Kidney (tissue), 14 donors: Measurements from ENCODE around the gene ANO7. TPM values are rescaled to one million over a fixed set of nuclear protein-coding genes. Genes with fewer than 3 reads are reported as not detected.

ENCODE experiments used
- DNase-seq, 5 donors: peaks; one replicate each; pipeline ENCODE4 v3.0.0-alpha.2; 2013 to 2020
- FAIRE-seq: peaks from 2 replicates; lab custom pipeline; 2012; peaks lifted over from hg19 to GRCh38; lab: Jason Lieb, UNC
- H3K27ac ChIP-seq, 2 donors: one replicate each; pipeline ENCODE4 v1.7.0; 2013; ENCODE audit warnings: low read depth in 2 of 2, low read length in 2 of 2, inconsistent platforms in 1 of 2
- H3K27me3 ChIP-seq: one replicate; pipeline ENCODE4 v1.7.1; 2013; ENCODE audit warnings: low read length, inconsistent platforms; ENCODE audit not compliant: control insufficient read depth, insufficient read depth
- H3K36me3 ChIP-seq, 3 donors: one replicate each; pipeline versions ENCODE4 v1.7.0 to v1.7.1; 2013; ENCODE audit warnings: low read length in 3 of 3, control low read depth in 1 of 3, inconsistent platforms in 1 of 3; ENCODE audit not compliant: insufficient read depth in 3 of 3, control insufficient read depth in 2 of 3
- H3K4me1 ChIP-seq, 3 donors: one replicate each; pipeline versions ENCODE4 v1.7.0 to v1.7.1; 2013; ENCODE audit warnings: low read length in 3 of 3, inconsistent platforms in 1 of 3, low read depth in 1 of 3; ENCODE audit not compliant: control insufficient read depth in 2 of 3, insufficient read depth in 2 of 3
- H3K4me3 ChIP-seq, 3 donors: one replicate each; pipeline versions ENCODE4 v1.7.0 to v1.8.1; 2013; ENCODE audit warnings: low read length in 3 of 3, control low read depth in 1 of 3, inconsistent platforms in 1 of 3
- H3K9ac ChIP-seq, 3 donors: one replicate each; pipeline versions ENCODE4 v1.7.0 to v1.7.1; 2013; ENCODE audit warnings: low read length in 3 of 3, control low read depth in 1 of 3, inconsistent platforms in 1 of 3
- H3K9me3 ChIP-seq, 3 donors: one replicate each; pipeline versions ENCODE4 v1.7.0 to v1.7.1; 2013; ENCODE audit warnings: low read length in 3 of 3, control low read depth in 1 of 3, inconsistent platforms in 1 of 3; ENCODE audit not compliant: control insufficient read depth in 2 of 3, insufficient read depth in 1 of 3
- CTCF ChIP-seq: IDR thresholded peaks from 3 replicates; pipeline ENCODE4 v1.5.1; 2012; ENCODE audit warnings: mild to moderate bottlenecking, moderate library complexity, borderline replicate concordance; ENCODE audit not compliant: insufficient read depth; ENCODE audit errors: extremely low read depth
- intact Hi-C: fragments of 100-400 bp; cut with DNase I; formaldehyde crosslinking; loops from one replicate; pipeline ENCODE4 v1.11.1; 2022
- polyA plus RNA-seq: library from polyadenylated mRNA; stranded (reverse); fragments of 350-450 nt; fragmentation: Illumina TruSeq; extraction: RNeasy Lipid Tissue Mini Kit (QIAGEN cat#74804); gene quantifications from one replicate; pipeline ENCODE4 v1.2.3, GENCODE V29; 2014; ENCODE audit warnings: low read depth, low replicate concordance; ENCODE audit not compliant: insufficient read depth
- total RNA-seq: library from RNA; stranded (reverse); fragmentation: NEBNext Ultra II Directional; extraction: Animal tissue kit (Norgen Biotek cat#: 25700); gene quantifications from one replicate; pipeline ENCODE4 v1.2.1, GENCODE V29; 2021
- donor health status: control.
- donor health status: control.
- donor health status: control.
- donor health status: control.
- donor health status: control.
- donor health status: DM: yes; HTN: yes; CAD: no.
- donor health status: Normal renal cell carcinoma (clear cell type).

The ANO7 gene
- total and polyA plus RNA-seq, 2 donors from 2014 or later: 1.1 to 1.9 TPM

DNA sequence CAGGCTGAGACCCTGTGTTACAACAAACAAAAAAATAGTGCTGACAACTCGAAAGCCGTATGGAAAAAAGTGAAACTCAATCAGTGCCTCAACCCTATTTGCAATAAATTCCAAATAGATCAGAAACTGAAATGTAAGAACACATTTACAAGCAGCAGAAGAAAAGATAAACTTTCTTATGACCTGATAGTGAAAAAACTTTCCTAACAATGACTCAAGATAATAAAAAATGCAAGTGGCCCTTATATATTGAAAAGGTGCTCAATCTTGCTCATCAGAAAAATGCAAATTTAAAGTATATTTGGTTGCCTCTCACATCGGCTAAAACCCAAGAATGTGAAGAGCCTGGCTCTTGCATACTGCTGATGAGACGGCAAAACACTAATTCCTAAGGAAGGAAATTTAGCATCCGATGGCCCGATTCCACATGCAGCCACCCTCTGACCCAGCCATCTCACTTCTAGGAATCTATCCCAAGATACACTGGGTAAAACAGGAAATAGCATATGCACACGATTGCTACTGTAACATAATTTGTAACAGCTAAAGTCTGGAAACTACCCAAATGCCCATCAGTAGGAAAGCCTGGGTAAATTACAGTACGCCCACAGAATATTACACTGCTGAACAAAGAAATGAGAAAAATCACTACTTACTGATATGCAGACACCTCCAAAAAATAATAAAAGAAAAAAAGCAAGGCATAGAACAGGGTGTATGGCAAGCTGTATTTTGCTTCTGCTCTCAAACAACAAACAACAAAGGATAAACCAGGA is 70.2 kb downstream of the ANO7 start:
- H3K27me3 ChIP-seq: no peaks in the 10 kb centered on the region
- no peak for DNase-seq
- no peak for TF ChIP-seq CTCF
- no peak overlapping the region for H3K4me3 ChIP-seq
- no peak overlapping the region for H3K9ac ChIP-seq
- no peak overlapping the region for H3K27ac ChIP-seq
- no peaks in the 10 kb centered on the region for H3K4me1 ChIP-seq
- peaks cover 23 to 66% (median 44%) of the 10 kb centered on the region in 3 donors for H3K36me3 ChIP-seq
- H3K9me3 ChIP-seq: no peaks in the 10 kb centered on the region
- intact Hi-C loops: no loop called here
- no peak for FAIRE-seq

DNA sequence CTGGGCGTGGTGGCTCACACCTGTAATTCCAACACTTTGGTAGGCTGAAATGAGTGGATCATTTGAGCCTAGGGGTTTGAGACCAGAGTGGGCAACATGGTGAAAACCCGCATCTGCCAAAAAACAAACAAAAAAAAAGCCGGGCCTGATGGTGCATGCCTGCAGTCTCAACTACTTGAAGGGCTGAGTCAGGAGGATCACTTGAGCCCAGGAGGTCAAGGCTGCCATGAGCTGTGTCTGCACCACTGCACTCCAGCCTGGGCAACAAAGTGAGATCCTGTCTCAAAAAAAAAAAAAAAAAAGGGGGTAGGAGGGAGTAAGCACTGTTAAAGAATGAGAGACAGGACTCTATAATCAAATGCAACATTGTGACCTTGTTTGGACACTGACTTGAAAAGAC is 72.4 kb downstream of the ANO7 start:
- no peak for FAIRE-seq

GRCh38 chr2:241261628-241262027 is 73.2 kb downstream of the ANO7 start:
- intact Hi-C loops: no loop called here
- H3K4me3 ChIP-seq: no peak overlapping the region
- DNase-seq (no peak), FAIRE-seq (no peak)
- H3K36me3 ChIP-seq: peaks cover 12 to 58% (median 36%) of the 10 kb centered on the region in 3 donors
- H3K27me3 ChIP-seq: no peaks in the 10 kb centered on the region
- no peak for TF ChIP-seq CTCF
- H3K4me1 ChIP-seq: no peaks in the 10 kb centered on the region
- no peak overlapping the region for H3K27ac ChIP-seq
- H3K9ac ChIP-seq: no peak overlapping the region
- H3K9me3 ChIP-seq: no peaks in the 10 kb centered on the region

More for the DNA sequence above, 72.4 kb downstream of the ANO7 start:
- Histone ChIP-seq H3K27me3 (no peaks in the 10 kb centered on the region), H3K9ac (no peak overlapping the region), H3K9me3 (no peaks in the 10 kb centered on the region), H3K36me3 (peaks cover 18 to 59% (median 36%) of the 10 kb centered on the region in 3 donors), H3K27ac (no peak overlapping the region), H3K4me1 (no peaks in the 10 kb centered on the region), H3K4me3 (no peak overlapping the region)
- no peak for TF ChIP-seq CTCF
- no peak for DNase-seq
- intact Hi-C loops: no loop called here
